ENCODE data around the gene SLC13A5.

DNA sequence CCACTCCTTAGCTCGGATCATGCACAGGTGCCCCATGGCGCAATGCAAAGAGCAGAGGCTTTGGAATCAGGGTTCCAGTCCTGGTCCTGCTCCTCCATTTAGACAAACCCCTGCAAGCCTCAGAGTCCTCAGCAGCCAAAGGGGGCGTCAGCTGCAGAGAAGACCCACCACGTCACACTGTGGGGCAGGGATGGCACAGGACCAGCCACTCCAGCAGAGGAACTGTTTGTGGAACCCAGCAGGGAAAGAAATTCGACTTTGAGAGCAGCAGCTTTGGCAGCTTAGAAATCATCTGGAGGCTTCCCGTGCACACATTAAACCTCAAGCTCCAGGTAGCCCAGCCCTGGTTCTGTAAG is 36.4 kb downstream of the SLC13A5 start:
- no peak for TF ChIP-seq CTCF (conservative IDR thresholded peaks at IDR 0.05; ENCODE audit: low read length)
- TF ChIP-seq EZH2phosphoT487 (IDR thresholded peaks at IDR 0.05; ENCODE audit: borderline replicate concordance) = no peak
